Astrocyte of the spinal cord (primary cell): ENCODE results near the gene PTTG2.

Source experiments
- DNase-seq: peaks from one replicate; pipeline ENCODE4 v3.0.0; 2011; ENCODE audit warnings: low read depth, low spot score
- H3K4me3 ChIP-seq: 2 replicates; pipeline ENCODE4 v1.5.1; 2011; ENCODE audit warnings: low read depth, mild to moderate bottlenecking, low read length, moderate library complexity
- in situ Hi-C: cut with HindIII; loops from 2 replicates; pipeline ENCODE4 v1.10.0; 2017; ENCODE audit warnings: low sequenced_read_pairs
- TF ChIP-seq, protein P1 (sequence below): IDR thresholded peaks from 2 replicates; pipeline ENCODE4 v1.5.1; 2012; ENCODE audit warnings: low read depth, mild to moderate bottlenecking, low read length, inconsistent platforms

PTTG2 gene

GRCh38 chr4:37982736-37983135 lies 22.5 kb downstream of the PTTG2 start:
- DNase-seq, result no peak
- H3K4me3 ChIP-seq, result no peak overlapping the region
- in situ Hi-C loops, result no loop called here
- TF ChIP-seq, protein P1, sequence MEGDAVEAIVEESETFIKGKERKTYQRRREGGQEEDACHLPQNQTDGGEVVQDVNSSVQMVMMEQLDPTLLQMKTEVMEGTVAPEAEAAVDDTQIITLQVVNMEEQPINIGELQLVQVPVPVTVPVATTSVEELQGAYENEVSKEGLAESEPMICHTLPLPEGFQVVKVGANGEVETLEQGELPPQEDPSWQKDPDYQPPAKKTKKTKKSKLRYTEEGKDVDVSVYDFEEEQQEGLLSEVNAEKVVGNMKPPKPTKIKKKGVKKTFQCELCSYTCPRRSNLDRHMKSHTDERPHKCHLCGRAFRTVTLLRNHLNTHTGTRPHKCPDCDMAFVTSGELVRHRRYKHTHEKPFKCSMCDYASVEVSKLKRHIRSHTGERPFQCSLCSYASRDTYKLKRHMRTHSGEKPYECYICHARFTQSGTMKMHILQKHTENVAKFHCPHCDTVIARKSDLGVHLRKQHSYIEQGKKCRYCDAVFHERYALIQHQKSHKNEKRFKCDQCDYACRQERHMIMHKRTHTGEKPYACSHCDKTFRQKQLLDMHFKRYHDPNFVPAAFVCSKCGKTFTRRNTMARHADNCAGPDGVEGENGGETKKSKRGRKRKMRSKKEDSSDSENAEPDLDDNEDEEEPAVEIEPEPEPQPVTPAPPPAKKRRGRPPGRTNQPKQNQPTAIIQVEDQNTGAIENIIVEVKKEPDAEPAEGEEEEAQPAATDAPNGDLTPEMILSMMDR, result no peak

DNA sequence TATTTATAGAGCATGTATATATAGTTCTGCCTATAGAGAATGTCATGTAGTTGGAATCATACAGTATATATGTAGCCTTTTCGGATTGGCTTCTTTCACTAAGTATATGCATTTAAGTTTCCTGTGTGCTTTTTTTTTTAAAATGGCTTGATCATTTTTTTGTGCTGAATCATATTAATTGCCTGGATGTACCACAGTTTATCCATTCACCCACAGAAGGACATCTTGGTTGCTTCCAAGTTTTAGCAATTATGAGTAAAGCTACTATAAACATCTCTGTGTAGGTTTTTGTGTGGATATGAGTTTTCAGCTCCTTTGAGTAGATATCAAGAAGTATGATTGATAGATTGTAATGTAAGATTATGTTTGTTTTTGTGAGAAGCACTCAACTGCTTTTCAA lies 23.8 kb downstream of the PTTG2 start:
- DNase-seq, result no peak
- in situ Hi-C loops, result no loop called here
- H3K4me3 ChIP-seq, result no peak overlapping the region
- TF ChIP-seq, protein P1, result no peak

DNA sequence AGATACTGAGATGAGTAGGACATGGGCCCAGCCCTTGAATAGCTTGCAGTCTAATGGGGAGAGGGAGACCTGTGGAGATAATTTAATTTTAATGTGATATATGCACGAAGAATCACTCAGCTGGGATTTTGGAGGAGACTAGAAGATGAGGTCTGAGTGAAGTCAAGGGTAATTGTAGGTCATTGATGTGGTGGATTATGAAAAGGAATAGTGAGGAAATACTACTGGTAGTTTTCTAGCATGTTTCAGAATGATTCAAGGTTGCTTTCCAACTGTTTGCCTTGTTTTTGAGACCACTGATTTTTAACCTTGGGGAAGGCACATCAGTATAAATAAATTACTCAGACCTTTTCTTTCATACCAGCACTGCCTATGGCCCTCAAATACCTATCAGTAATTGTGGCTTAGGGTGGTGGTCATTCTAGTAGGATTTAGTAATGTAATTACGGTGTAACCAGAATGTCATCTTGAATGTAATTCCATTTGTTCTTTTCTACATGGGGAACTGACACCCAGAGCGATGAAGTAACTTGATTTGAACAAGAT lies 25.6 kb downstream of the PTTG2 start:
- DNase-seq, result no peak
- TF ChIP-seq, protein P1, result no peak
- no peak overlapping the region for H3K4me3 ChIP-seq
- in situ Hi-C loops, result no loop called here

DNA sequence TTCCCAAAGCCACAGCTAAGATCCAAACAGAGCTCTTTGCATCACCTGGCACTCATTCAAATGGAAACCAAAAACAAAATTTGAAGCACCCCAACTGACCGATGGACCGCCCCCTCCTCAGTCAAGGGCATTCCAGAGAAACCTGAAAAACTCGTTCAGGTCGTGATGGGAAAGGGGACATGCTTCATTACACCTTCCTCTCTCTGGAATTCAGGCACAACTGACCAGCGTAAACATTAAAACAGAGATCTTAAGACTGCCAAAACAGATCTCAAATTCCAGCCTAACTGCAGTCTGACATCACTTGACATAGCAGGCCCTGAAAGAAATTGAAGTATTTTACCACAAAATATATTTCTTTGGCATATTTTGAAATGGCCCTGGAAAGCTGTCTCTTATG lies 28.5 kb downstream of the PTTG2 start:
- TF ChIP-seq, protein P1, result no peak
- no peak for DNase-seq
- H3K4me3 ChIP-seq, result no peak overlapping the region
- in situ Hi-C loops, result no loop called here

GRCh38 chr4:37989398-37990260 lies 29.4 kb downstream of the PTTG2 start:
- no peak overlapping the region for H3K4me3 ChIP-seq
- TF ChIP-seq, protein P1, result no peak
- no peak for DNase-seq
- in situ Hi-C loops, result no loop called here

DNA sequence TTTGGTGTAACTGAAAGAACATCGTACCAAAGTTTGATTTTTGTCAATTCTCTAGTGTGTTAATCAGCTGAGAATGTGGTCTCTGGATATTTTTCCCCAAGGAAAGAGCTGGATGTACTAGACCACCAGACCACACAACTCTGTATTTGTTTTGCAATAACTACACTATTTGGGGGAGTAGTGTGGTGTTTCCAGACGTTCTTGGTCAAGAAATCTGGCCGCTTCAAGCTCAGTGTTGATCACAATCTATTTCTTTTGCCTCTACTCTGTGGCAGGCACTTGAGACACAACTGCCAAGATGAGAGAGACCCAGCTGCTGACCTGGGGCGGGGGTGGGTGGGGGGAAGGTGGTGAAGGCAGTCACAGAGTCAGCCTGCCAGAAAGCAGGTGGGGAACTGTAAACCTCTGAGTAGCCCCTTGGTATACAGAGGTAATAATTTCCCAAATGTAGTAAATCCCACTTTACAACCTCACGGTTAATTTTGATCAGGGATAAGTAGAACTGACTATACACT lies 30.6 kb downstream of the PTTG2 start:
- TF ChIP-seq, protein P1, result no peak
- in situ Hi-C loops, result no loop called here
- DNase-seq, result no peak
- H3K4me3 ChIP-seq, result no peak overlapping the region
